GM12801 (cell line): ENCODE measurements around the gene TTC28.

Experiments used
- CTCF ChIP-seq: IDR thresholded peaks from one replicate; pipeline ENCODE4 v1.5.1; 2011; ENCODE audit warnings: control low read depth; ENCODE audit not compliant: insufficient read length; ENCODE audit errors: extremely low read depth

TTC28 gene

GRCh38 chr22:28063656-28064055 is 616.0 kb downstream of the TTC28 start:
- no peak for TF ChIP-seq CTCF

GRCh38 chr22:28058036-28058435 is 621.6 kb downstream of the TTC28 start:
- no peak for TF ChIP-seq CTCF

- TF ChIP-seq CTCF, result no peak
These were observed 624.8 kb downstream of the TTC28 start for GRCh38 chr22:28054819-28055208.

- TF ChIP-seq CTCF, result no peak
These were observed 625.5 kb downstream of the TTC28 start for GRCh38 chr22:28053896-28054818.

- TF ChIP-seq CTCF, result no peak
These were observed 626.8 kb downstream of the TTC28 start for GRCh38 chr22:28052825-28053269.

- TF ChIP-seq CTCF, result no peak
These were observed 627.8 kb downstream of the TTC28 start for GRCh38 chr22:28051787-28052356.

GRCh38 chr22:28051091-28051786 is 628.4 kb downstream of the TTC28 start:
- TF ChIP-seq CTCF, result no peak
